CD4-positive, alpha-beta T cell treated with Interleukin-1 beta for 1 hour (primary cell): ENCODE measurements around the gene TGM2.

Experiments
- DNase-seq, 2 donors: peaks; one replicate each; pipeline ENCODE4 v3.0.0-alpha.2; 2020 to 2022

TGM2 gene

GRCh38 chr20:38130687-38131587 lies 34.1 kb downstream of the TGM2 start:
- DNase-seq, result no peak

GRCh38 chr20:38129893-38130609 lies 35.0 kb downstream of the TGM2 start:
- no peak for DNase-seq

DNA sequence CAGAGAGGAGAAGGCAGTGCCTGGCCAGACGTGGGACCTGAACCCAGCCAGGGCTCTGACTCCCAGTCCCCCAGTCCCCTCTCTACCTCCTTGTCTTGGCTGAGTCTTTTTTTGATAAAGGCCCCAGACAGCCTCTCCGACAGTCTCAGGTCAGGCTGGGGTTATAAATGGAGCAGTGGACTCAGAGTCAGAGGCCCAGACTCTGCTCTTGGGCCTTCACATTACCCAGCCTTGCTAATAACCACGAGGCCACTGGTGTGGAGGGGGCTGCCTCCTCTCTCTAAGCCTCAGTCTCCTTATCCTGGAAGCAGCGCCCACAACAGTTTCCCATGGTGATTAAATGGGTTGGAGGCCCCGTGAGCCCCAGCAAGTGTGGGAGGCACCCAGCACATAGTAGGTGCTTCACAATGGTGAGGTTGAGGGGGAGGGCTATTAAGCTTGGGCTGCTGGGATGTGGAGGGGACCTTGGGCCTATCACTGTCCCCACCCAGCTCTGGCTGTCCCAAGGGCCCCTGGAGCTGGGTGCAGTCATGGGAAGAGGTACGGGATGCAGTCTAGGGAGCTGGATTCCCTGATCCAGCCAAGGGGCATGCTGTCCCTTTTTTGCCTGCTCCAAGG lies 35.7 kb downstream of the TGM2 start:
- no peak for DNase-seq

- no peak for DNase-seq
Measured at GRCh38 chr20:38128691-38129090, 36.4 kb downstream of the TGM2 start.

DNA sequence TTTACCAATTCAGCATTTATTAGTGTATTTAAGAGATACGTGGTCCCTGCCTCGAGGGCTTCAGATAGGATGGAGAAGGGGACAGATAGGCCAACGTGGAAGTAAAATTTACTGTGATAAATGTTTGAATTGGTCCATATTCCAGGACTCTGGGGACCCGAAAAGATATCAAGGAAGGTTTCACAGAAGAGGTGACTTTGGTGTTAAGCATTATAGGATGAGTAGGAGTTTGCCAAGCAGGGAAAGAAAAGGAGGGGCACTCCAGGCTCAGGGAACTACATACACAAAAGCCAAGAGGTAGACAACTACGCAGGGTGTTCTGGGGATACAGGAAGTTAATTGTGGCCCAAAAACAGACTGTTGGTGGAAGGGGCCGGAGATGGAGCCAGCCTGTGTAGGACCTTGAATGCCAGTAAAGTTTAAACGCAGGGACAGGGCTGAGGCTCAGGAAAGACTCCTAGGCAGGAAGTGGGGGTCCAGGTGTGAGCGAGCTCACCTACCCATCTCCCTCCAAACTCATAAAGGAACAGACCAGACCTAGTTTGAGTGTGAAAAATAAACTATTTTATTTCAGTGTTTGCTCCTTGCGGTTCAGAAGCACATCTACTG lies 37.0 kb downstream of the TGM2 start:
- no peak for DNase-seq

- DNase-seq, result no peak
Measured at GRCh38 chr20:38126932-38127621, 38.0 kb downstream of the TGM2 start.

DNA sequence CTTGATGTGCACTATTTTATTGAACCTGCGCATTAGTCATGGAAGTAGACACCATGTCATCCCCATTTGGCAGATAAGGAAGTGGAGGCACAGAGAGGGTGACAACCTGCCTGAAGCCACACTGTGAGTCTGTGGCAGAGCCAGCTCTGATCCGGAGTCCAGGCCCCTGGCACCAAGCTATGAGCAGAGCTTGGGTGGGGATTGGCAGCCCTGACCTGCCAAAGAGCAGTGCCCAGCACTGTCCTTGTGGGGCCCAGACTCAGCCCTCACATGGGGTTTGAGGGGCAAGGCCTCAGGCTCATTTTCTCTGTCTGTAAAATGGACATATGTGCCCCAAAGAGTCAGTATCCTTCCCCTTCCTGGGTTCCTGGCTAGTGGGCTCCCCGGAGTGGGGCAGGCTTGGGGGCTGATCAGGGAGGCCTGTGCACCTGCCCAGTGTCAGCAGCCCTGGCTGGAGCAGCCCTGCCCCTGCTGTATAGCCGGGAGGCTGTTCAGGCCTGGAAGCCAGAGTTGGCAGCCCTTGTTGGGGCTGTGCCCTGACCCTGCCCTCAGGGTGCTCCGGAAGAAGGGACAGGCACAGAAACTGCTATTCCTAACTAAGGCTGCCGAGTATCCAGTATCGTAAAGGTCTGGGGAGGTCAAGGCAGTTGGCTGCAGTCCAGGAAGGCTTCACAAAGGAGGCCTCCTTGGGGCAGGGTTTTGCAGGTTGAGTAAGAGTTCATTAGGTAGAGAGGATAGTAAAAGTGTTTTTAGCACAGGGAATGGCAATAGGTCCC lies 38.7 kb downstream of the TGM2 start:
- no peak for DNase-seq

- no peak for DNase-seq
Measured at GRCh38 chr20:38125157-38126056, 39.7 kb downstream of the TGM2 start.

DNA sequence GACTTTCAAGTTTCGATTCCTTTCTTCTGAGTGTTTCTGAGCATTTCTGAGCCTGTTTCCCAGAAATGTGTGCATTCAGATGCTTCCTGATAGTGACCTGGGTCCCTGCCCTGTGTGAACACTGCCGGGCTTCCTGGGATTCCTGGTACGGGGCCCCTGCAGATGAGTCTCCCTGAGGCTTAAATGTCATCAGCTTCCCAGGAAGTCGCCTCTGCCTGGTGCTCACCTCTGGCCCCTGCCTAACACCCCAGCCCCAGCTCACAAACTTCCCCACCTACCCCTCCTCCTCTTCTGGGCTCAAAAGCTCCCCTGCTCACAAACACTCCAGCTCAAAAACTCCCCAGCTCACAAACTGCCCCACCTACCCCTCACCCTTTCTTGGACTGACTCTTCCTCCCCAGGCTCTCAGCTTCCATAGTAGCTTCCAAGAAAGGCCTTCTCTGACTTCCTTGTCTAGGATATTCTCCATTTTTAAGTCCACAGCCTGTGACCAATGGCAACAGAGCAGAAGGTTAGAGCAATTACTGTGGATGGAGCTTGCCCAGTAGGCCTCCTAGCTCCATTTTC lies 42.0 kb downstream of the TGM2 start:
- no peak for DNase-seq

DNA sequence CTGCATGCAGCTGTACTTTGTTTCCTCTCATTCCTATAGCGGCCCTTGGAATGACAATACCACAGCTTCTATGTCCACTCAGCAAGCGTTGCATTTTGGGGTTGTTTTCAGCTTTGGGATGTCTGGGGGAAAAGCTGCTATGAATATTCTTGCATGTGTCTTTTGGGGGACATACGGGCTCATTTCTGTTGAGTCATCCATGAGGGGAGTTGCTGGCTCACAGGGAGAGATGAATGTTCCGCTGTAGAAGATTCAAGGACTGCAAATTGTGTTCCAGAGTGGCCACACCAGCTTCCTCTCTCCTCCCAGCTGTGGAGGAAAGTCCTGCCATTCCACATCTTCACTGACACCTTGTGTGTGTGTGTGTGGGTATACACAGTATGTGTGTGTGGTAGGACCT lies 43.3 kb downstream of the TGM2 start:
- no peak for DNase-seq

DNA sequence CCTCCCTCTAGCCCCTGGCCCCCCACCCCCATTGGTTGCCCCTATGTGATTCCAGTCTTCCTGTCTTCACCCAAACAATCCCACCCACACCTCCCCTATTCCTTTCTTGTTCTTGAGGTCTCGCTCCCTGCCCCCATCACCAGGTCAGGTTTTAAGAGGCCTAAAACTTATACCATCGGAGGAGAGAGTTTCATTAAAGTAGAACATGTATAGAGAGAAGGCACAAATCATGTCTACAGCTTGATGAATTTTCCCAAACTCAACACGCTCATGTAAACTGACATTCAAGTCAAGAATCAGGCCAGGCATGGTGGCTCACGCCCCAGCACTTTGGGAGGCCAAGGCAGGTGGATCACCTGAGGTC lies 44.5 kb downstream of the TGM2 start:
- no peak for DNase-seq

DNA sequence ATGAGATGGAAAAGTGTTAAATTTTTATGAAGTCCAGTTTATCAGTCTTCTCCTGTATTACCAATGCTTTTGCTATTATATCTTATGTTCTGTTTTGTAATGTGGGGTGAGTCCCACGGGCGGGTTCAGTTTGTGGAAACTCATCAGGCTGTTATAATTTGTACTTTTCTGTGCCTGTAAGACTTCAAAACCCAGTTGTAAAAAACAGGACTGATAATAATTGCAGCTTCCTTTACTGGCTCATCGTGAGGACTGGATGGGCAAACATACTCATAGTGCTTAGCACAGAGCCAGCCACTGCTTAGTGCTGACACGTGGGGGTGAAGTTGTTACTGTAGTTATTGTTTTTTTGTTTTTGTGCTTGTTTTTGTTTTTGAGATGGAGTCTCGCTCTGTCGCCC lies 45.6 kb downstream of the TGM2 start:
- DNase-seq, result no peak

- no peak for DNase-seq
Measured at GRCh38 chr20:38117635-38118034, 47.4 kb downstream of the TGM2 start.

GRCh38 chr20:38117205-38117604 lies 47.9 kb downstream of the TGM2 start:
- no peak for DNase-seq

DNA sequence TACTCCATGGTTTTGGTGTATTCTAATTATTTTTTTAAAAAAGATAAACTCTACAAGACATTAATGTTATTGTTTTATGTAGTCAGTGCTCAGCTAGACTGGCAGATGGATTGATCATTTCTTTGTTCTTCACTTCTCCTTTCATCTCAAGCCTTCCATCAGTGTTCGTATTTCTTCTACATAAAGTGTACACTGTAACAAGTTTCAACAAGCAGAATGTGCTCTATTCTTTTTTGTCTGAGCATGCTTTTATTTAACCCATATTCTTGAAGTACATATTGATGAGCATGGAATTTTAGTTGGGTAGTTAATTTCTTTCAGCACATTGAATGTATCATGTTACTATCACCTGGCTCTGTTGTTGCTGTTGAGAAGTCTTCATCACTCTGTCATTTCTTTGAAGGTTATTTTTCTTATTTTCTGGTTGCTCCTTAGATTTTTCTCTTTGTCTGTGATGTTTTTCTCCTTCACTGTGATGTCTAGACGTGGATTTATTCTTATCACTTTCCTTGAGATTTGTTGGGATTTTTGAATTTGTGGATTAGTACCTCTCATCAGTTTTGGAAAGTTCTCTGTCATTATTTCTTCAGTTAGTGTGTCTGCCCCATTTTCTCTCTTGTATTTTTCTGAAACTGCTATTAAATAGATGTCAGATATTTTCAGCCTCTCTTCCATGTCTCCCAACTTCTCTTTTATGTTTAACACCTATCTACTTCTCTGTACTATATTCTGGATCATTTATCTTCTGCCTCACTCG lies 48.5 kb downstream of the TGM2 start:
- DNase-seq, result no peak

GRCh38 chr20:38115896-38116295 lies 49.2 kb downstream of the TGM2 start:
- DNase-seq, result no peak

GRCh38 chr20:38115205-38115604 lies 49.9 kb downstream of the TGM2 start:
- DNase-seq, result no peak

DNA sequence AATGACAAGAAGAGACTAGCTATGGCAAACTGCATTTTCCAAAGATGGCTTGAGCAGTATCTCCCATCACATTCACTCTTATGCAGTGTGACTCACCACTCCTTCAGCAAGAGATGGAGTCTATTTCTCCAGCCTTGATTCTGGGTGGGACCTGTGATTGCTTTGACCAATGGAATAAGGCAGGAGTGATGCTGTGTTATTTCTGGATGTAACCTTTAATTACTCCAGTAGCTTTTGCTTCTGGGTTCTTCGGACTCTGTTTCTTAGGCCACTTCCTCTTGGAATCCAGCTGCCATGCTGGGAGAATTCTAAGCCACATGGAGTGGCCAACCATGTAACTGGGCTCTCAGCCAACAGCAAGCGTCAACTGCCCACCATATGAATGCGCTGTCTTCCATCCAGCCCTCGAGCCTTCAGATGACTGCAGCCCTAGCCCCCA lies 50.7 kb downstream of the TGM2 start:
- DNase-seq, result no peak
